NB4 (cell line): ENCODE measurements around the gene COX7A2.

Source experiments
- DNase-seq: peaks from one replicate; pipeline ENCODE4 v3.0.0; 2010; ENCODE audit warnings: low read depth
- H3K4me3 ChIP-seq: one replicate; pipeline ENCODE4 v1.5.1; 2011; ENCODE audit warnings: mild to moderate bottlenecking, low read depth, low read length, moderate library complexity
- CTCF ChIP-seq: IDR thresholded peaks from one replicate; pipeline ENCODE4 v1.5.1; 2012; ENCODE audit warnings: low read depth, low read length
- MAX ChIP-seq: IDR thresholded peaks from 2 replicates; pipeline ENCODE4 v1.6.1; 2011; ENCODE audit warnings: low read depth, low read length
- MYC ChIP-seq: IDR thresholded peaks from 2 replicates; pipeline ENCODE4 v1.6.1; 2011; ENCODE audit warnings: low read depth, low read length
- POLR2A ChIP-seq: IDR thresholded peaks from 2 replicates; pipeline ENCODE4 v1.6.1; 2011; ENCODE audit warnings: mild to moderate bottlenecking; ENCODE audit not compliant: insufficient read length; ENCODE audit errors: extremely low read depth

The COX7A2 gene

GRCh38 chr6:75243333-75244062, at the start of gene COX7A2:
COX7A2 (minus strand) TSS chr6:75243801; CDS start chr6:75243734, 67 bp downstream.
- DNase-seq, result peak; percentile 99
- TF ChIP-seq POLR2A (peak; percentile 93), MYC (peak; percentile 71), CTCF (no peak), MAX (peak; percentile 68)
- H3K4me3 ChIP-seq, result peak within 1 kb of the TSS; percentile 76

- DNase-seq, result no peak
- H3K4me3 ChIP-seq, result no peak overlapping the region
- TF ChIP-seq MAX (no peak), MYC (no peak), POLR2A (no peak)
Measured at GRCh38 chr6:75292555-75292954, 49.0 kb upstream of the COX7A2 start.

GRCh38 chr6:75291744-75292143, 48.1 kb upstream of the COX7A2 start:
- no peak overlapping the region for H3K4me3 ChIP-seq
- no peak for TF ChIP-seq CTCF
- TF ChIP-seq POLR2A, result no peak
- TF ChIP-seq MYC, result no peak
- TF ChIP-seq MAX, result no peak
- no peak for DNase-seq

GRCh38 chr6:75291331-75291730, 47.7 kb upstream of the COX7A2 start:
- no peak overlapping the region for H3K4me3 ChIP-seq
- TF ChIP-seq CTCF (no peak), MAX (no peak), MYC (no peak), POLR2A (no peak)
- DNase-seq, result no peak

GRCh38 chr6:75290136-75290945, 46.7 kb upstream of the COX7A2 start:
- no peak overlapping the region for H3K4me3 ChIP-seq
- no peak for DNase-seq
- no peak for TF ChIP-seq MYC
- no peak for TF ChIP-seq CTCF
- TF ChIP-seq POLR2A, result no peak
- no peak for TF ChIP-seq MAX

GRCh38 chr6:75288023-75288422, 44.4 kb upstream of the COX7A2 start:
- no peak overlapping the region for H3K4me3 ChIP-seq
- no peak for DNase-seq

More at GRCh38 chr6:75288023-75288422, 44.4 kb upstream of the COX7A2 start:
- no peak for TF ChIP-seq MAX
- no peak for TF ChIP-seq MYC
- TF ChIP-seq CTCF, result no peak
- no peak for TF ChIP-seq POLR2A
